ENCODE results near the gene ALDH7A1.

DNA sequence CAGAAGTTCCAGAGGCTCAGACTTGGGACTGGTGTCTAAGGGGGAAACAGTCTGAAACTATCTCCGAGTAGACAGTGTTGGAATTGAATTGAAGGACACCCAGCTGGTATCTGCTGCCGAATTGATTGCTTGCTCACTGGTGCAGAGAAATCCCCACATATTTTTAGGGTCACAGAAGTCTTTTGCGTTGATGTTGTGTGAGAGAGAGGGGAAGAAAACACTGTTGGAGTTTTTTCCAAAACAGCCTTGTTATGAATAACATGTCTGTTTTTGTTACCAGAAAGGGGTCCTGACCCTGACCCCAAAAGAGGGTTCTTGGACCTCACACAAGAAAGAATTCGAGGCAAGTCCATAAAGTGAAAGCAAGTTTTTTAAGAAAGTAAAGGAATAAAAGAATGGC is 81.3 kb downstream of the ALDH7A1 start:
- TF ChIP-seq, protein P1, sequence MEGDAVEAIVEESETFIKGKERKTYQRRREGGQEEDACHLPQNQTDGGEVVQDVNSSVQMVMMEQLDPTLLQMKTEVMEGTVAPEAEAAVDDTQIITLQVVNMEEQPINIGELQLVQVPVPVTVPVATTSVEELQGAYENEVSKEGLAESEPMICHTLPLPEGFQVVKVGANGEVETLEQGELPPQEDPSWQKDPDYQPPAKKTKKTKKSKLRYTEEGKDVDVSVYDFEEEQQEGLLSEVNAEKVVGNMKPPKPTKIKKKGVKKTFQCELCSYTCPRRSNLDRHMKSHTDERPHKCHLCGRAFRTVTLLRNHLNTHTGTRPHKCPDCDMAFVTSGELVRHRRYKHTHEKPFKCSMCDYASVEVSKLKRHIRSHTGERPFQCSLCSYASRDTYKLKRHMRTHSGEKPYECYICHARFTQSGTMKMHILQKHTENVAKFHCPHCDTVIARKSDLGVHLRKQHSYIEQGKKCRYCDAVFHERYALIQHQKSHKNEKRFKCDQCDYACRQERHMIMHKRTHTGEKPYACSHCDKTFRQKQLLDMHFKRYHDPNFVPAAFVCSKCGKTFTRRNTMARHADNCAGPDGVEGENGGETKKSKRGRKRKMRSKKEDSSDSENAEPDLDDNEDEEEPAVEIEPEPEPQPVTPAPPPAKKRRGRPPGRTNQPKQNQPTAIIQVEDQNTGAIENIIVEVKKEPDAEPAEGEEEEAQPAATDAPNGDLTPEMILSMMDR (IDR thresholded peaks at IDR 0.05; ENCODE audit: low read depth, low read length, poor library complexity, severe bottlenecking): no peak
- no peak for TF ChIP-seq EZH2phosphoT487 (IDR thresholded peaks at IDR 0.05; ENCODE audit: borderline replicate concordance, low read length)
